CD14-positive monocyte (primary cell): ENCODE measurements around the gene QSOX2. TPM values are rescaled to one million over a fixed set of nuclear protein-coding genes. Genes with fewer than 3 reads are reported as not detected.

Experiments used
- DNase-seq, 3 donors: peaks; one replicate each; pipeline ENCODE4 v3.0.0-alpha.2; 2011 to 2022
- H2AFZ ChIP-seq: 2 replicates; pipeline ENCODE4 v1.6.0; 2012; ENCODE audit warnings: mild to moderate bottlenecking, low read depth, low read length, inconsistent platforms; ENCODE audit not compliant: insufficient read depth, poor library complexity, severe bottlenecking
- H3K27ac ChIP-seq, 2 donors: 1 replicate in 1 of 2; 2 replicates in 1 of 2; pipeline ENCODE4 v1.5.1; 2012 to 2013; ENCODE audit warnings: low read length in 2 of 2, control low read depth in 1 of 2, inconsistent platforms in 1 of 2, low read depth in 1 of 2, mild to moderate bottlenecking in 1 of 2
- H3K27me3 ChIP-seq, 2 donors: one replicate each; pipeline versions ENCODE4 v1.6.0 to v1.6.1; 2011 to 2013; ENCODE audit warnings: low read length in 2 of 2; ENCODE audit not compliant: control insufficient read depth in 2 of 2, insufficient read depth in 2 of 2
- H3K36me3 ChIP-seq, 2 donors: replicated peaks in 1 of 2; 1 replicate in 1 of 2; 2 replicates in 1 of 2; pipeline versions ENCODE4 v1.5.1 to v1.6.1; 2012 to 2013; ENCODE audit warnings: low read length in 2 of 2, control low read depth in 1 of 2, inconsistent platforms in 1 of 2, mild to moderate bottlenecking in 1 of 2; ENCODE audit not compliant: insufficient read depth in 2 of 2, control insufficient read depth in 1 of 2
- H3K4me1 ChIP-seq, 2 donors: 1 replicate in 1 of 2; 2 replicates in 1 of 2; pipeline versions ENCODE4 v1.5.1 to v1.6.1; 2012 to 2013; ENCODE audit warnings: low read length in 2 of 2, control low read depth in 1 of 2, inconsistent platforms in 1 of 2, mild to moderate bottlenecking in 1 of 2, moderate library complexity in 1 of 2; ENCODE audit not compliant: insufficient read depth in 2 of 2, control insufficient read depth in 1 of 2
- H3K4me2 ChIP-seq: replicated peaks from 2 replicates; pipeline ENCODE3; 2012; ENCODE audit warnings: low read length, moderate library complexity, mild to moderate bottlenecking; ENCODE audit not compliant: poor library complexity, severe bottlenecking; ENCODE audit errors: extremely low read depth
- H3K4me3 ChIP-seq, 3 experiments: fragments of 200-600 bp in 1 of 3; sonication (generic) in 1 of 3; replicated peaks in 1 of 3; 1 replicate in 2 of 3; 2 replicates in 1 of 3; pipeline ENCODE4 v1.5.1; 2011 to 2013; ENCODE audit warnings: low read length in 3 of 3, mild to moderate bottlenecking in 3 of 3, control low read depth in 2 of 3, low read depth in 2 of 3, inconsistent platforms in 1 of 3, moderate library complexity in 1 of 3
- H3K79me2 ChIP-seq: 2 replicates; pipeline ENCODE4 v1.6.0; 2012; ENCODE audit warnings: mild to moderate bottlenecking, control low read depth, inconsistent platforms, low read length, moderate library complexity; ENCODE audit not compliant: insufficient read depth
- H3K9ac ChIP-seq: 2 replicates; pipeline ENCODE4 v1.6.0; 2017; ENCODE audit warnings: low read length, mild to moderate bottlenecking; ENCODE audit not compliant: insufficient read depth, poor library complexity, severe bottlenecking
- H3K9me3 ChIP-seq, 2 donors: replicated peaks in 1 of 2; 1 replicate in 1 of 2; 2 replicates in 1 of 2; pipeline versions ENCODE4 v1.5.1 to v1.6.1; 2012 to 2013; ENCODE audit warnings: low read length in 2 of 2, control low read depth in 1 of 2; ENCODE audit not compliant: control insufficient read depth in 1 of 2, insufficient read depth in 1 of 2
- H4K20me1 ChIP-seq: 2 replicates; pipeline ENCODE4 v1.6.0; 2012; ENCODE audit warnings: mild to moderate bottlenecking, low read length, control low read depth, moderate library complexity; ENCODE audit not compliant: insufficient read depth
- H3K27ac Mint-ChIP-seq, 7 donors: one replicate each; pipeline ENCODE4 v1.8.0; 2020; ENCODE audit warnings: mild to moderate bottlenecking in 7 of 7, mixed read lengths in 7 of 7, moderate library complexity in 6 of 7, inconsistent platforms in 2 of 7
- H3K27me3 Mint-ChIP-seq, 3 donors: one replicate each; pipeline ENCODE4 v1.8.0; 2021 to 2022; ENCODE audit warnings: low read depth in 3 of 3, mild to moderate bottlenecking in 3 of 3, mixed read lengths in 3 of 3, moderate library complexity in 3 of 3, inconsistent platforms in 1 of 3
- H3K36me3 Mint-ChIP-seq, 2 donors: one replicate each; pipeline ENCODE4 v1.8.0; 2020; ENCODE audit warnings: mixed read lengths in 2 of 2, inconsistent platforms in 1 of 2, mild to moderate bottlenecking in 1 of 2
- H3K4me1 Mint-ChIP-seq: one replicate; pipeline ENCODE4 v1.8.0; 2020; ENCODE audit warnings: mild to moderate bottlenecking, mixed read lengths
- H3K4me3 Mint-ChIP-seq, 2 donors: one replicate each; pipeline ENCODE4 v1.8.0; 2020; ENCODE audit warnings: mild to moderate bottlenecking in 2 of 2, mixed read lengths in 2 of 2, moderate library complexity in 1 of 2
- H3K9me3 Mint-ChIP-seq, 7 donors: one replicate each; pipeline ENCODE4 v1.8.0; 2020 to 2022; ENCODE audit warnings: mixed read lengths in 7 of 7, mild to moderate bottlenecking in 6 of 7, moderate library complexity in 6 of 7, inconsistent platforms in 2 of 7
- CTCF ChIP-seq: fragments of 200-600 bp; IDR thresholded peaks from one replicate; pipeline ENCODE4 v1.8.0; 2022; ENCODE audit warnings: antibody characterized with exemption, mild to moderate bottlenecking
- WGBS: methylation state at CpG from one replicate; pipeline ENCODE4 v1.1.5; 2013; ENCODE audit warnings: missing lambda C conversion rate; ENCODE audit not compliant: insufficient coverage; 5-methylcytosine and 5-hydroxymethylcytosine counted together
- intact Hi-C, 2 donors: fragments of 100-400 bp; cut with micrococcal nuclease; formaldehyde crosslinking; loops; one replicate each; pipeline versions ENCODE4 v1.15.0 to v1.15.1; 2023
- polyA plus RNA-seq, 3 donors: library from polyadenylated mRNA; depleted of rRNA in 1 of 3; unstranded in 2 of 3; stranded (reverse) in 1 of 3; fragments of 300-500 nt in 2 of 3; fragments of >200 nt in 1 of 3; fragmentation: Illumina TruSeq in 2 of 3; gene quantifications; 1 replicate in 2 of 3; 2 replicates in 1 of 3; pipeline ENCODE4 v1.2.3, GENCODE V29; 2012 to 2021

The QSOX2 gene
- polyA plus RNA-seq, 3 donors, result 0.03 to 8.4 (median 0.17) TPM

- peaks cover 22 to 24% of the 10 kb centered on the region in 2 donors for H3K36me3 Mint-ChIP-seq
- H3K27ac ChIP-seq, result no peak overlapping the region
- no peak overlapping the region for H2AFZ ChIP-seq
- peaks cover under 1 to 2% of the 10 kb centered on the region in 2 donors for H3K36me3 ChIP-seq
- 94% methylated on average over 10 of the region's 10 CpGs for WGBS
- peaks cover 18 to 26% of the 10 kb centered on the region in 2 donors for H3K4me1 ChIP-seq
- no peak overlapping the region for H3K4me3 Mint-ChIP-seq
- no peak overlapping the region for H3K4me3 ChIP-seq
- H3K27me3 Mint-ChIP-seq, result peaks cover 0 to 3% (median 0%) of the 10 kb centered on the region in 3 donors
- no peaks in the 10 kb centered on the region for H3K79me2 ChIP-seq
- no peaks in the 10 kb centered on the region for H3K9me3 Mint-ChIP-seq
- H3K27me3 ChIP-seq, result no peaks in the 10 kb centered on the region
- H4K20me1 ChIP-seq, result no peaks in the 10 kb centered on the region
- no peak overlapping the region for H3K4me2 ChIP-seq
- no peaks in the 10 kb centered on the region for H3K9me3 ChIP-seq
- intact Hi-C loops, result no loop called here
- peak overlapping the region in 4 of 7 donors; percentile 21 to 93 (median 82) for H3K27ac Mint-ChIP-seq
- no peak for TF ChIP-seq CTCF
- peaks cover 37% of the 10 kb centered on the region for H3K4me1 Mint-ChIP-seq
- no peak overlapping the region for H3K9ac ChIP-seq
- DNase-seq, result no peak
Measured at GRCh38 chr9:136230365-136230764, 15.2 kb downstream of the QSOX2 start.

GRCh38 chr9:136229096-136230065 is 16.2 kb downstream of the QSOX2 start:
- Histone ChIP-seq H4K20me1 (no peaks in the 10 kb centered on the region), H3K4me1 (peaks cover 18 to 26% of the 10 kb centered on the region in 2 donors), H3K4me3 (no peak overlapping the region), H2AFZ (no peak overlapping the region), H3K27ac (no peak overlapping the region), H3K4me2 (no peak overlapping the region), H3K36me3 (peaks cover 0 to 4% of the 10 kb centered on the region in 2 donors), H3K9ac (no peak overlapping the region), H3K79me2 (no peaks in the 10 kb centered on the region), H3K9me3 (no peaks in the 10 kb centered on the region), H3K27me3 (no peaks in the 10 kb centered on the region)
- intact Hi-C loops, result no loop called here
- Mint-ChIP-seq H3K27me3 (no peaks in the 10 kb centered on the region), H3K9me3 (no peaks in the 10 kb centered on the region), H3K27ac (peak overlapping the region in 2 of 7 donors; percentile 46 to 74), H3K36me3 (peaks cover 18 to 20% of the 10 kb centered on the region in 2 donors), H3K4me1 (peaks cover 37% of the 10 kb centered on the region), H3K4me3 (no peak overlapping the region)
- 93% methylated on average over 27 of the region's 33 CpGs for WGBS
- no peak for DNase-seq
- no peak for TF ChIP-seq CTCF
